Rectal smooth muscle tissue (tissue), 1 donor: ENCODE results near the gene SCFD2.

Experiments used
- H3K27ac ChIP-seq: one replicate; pipeline ENCODE4 v1.7.0; 2013; ENCODE audit warnings: low read depth, low read length, inconsistent platforms
- H3K27me3 ChIP-seq: one replicate; pipeline ENCODE4 v1.7.0; 2013; ENCODE audit warnings: low read length; ENCODE audit not compliant: control insufficient read depth, insufficient read depth
- H3K36me3 ChIP-seq: one replicate; pipeline ENCODE4 v1.7.0; 2013; ENCODE audit warnings: low read length; ENCODE audit not compliant: control insufficient read depth, insufficient read depth
- H3K4me1 ChIP-seq: one replicate; pipeline ENCODE4 v1.7.0; 2013; ENCODE audit warnings: low read length; ENCODE audit not compliant: control insufficient read depth, insufficient read depth
- H3K4me3 ChIP-seq: one replicate; pipeline ENCODE4 v1.7.0; 2013; ENCODE audit warnings: low read length
- H3K9ac ChIP-seq: one replicate; pipeline ENCODE4 v1.7.0; 2013; ENCODE audit warnings: low read length

The SCFD2 gene

GRCh38 chr4:53122280-53123116 is 243.4 kb downstream of the SCFD2 start:
- H3K27ac ChIP-seq = no peak overlapping the region
- no peaks in the 10 kb centered on the region for H3K4me1 ChIP-seq
- H3K4me3 ChIP-seq = no peak overlapping the region
- no peak overlapping the region for H3K9ac ChIP-seq
- no peaks in the 10 kb centered on the region for H3K27me3 ChIP-seq
- H3K36me3 ChIP-seq = no peaks in the 10 kb centered on the region

- Histone ChIP-seq H3K27ac (no peak overlapping the region), H3K27me3 (no peaks in the 10 kb centered on the region), H3K36me3 (no peaks in the 10 kb centered on the region), H3K4me1 (no peaks in the 10 kb centered on the region), H3K4me3 (no peak overlapping the region), H3K9ac (no peak overlapping the region)
These were observed 244.5 kb downstream of the SCFD2 start for GRCh38 chr4:53121264-53121865.

GRCh38 chr4:53120778-53121177 is 245.1 kb downstream of the SCFD2 start:
- Histone ChIP-seq H3K9ac (no peak overlapping the region), H3K27me3 (no peaks in the 10 kb centered on the region), H3K36me3 (no peaks in the 10 kb centered on the region), H3K27ac (no peak overlapping the region), H3K4me3 (no peak overlapping the region), H3K4me1 (no peaks in the 10 kb centered on the region)

- Histone ChIP-seq H3K4me1 (no peaks in the 10 kb centered on the region), H3K27me3 (no peaks in the 10 kb centered on the region), H3K36me3 (no peaks in the 10 kb centered on the region), H3K27ac (no peak overlapping the region), H3K4me3 (no peak overlapping the region), H3K9ac (no peak overlapping the region)
These were observed 246.2 kb downstream of the SCFD2 start for GRCh38 chr4:53119680-53120079.

GRCh38 chr4:53118676-53119075 is 247.2 kb downstream of the SCFD2 start:
- Histone ChIP-seq H3K27ac (no peak overlapping the region), H3K27me3 (no peaks in the 10 kb centered on the region), H3K4me1 (no peaks in the 10 kb centered on the region), H3K36me3 (no peaks in the 10 kb centered on the region), H3K9ac (no peak overlapping the region), H3K4me3 (no peak overlapping the region)

- H3K4me3 ChIP-seq = no peak overlapping the region
- H3K27me3 ChIP-seq = no peaks in the 10 kb centered on the region
- no peak overlapping the region for H3K27ac ChIP-seq
These were observed 248.9 kb downstream of the SCFD2 start for GRCh38 chr4:53116954-53117353.

GRCh38 chr4:53113431-53114225 is 252.2 kb downstream of the SCFD2 start:
- no peak overlapping the region for H3K27ac ChIP-seq
- H3K4me3 ChIP-seq = no peak overlapping the region
- H3K4me1 ChIP-seq = no peaks in the 10 kb centered on the region
- H3K36me3 ChIP-seq = no peaks in the 10 kb centered on the region
- no peak overlapping the region for H3K9ac ChIP-seq
- no peaks in the 10 kb centered on the region for H3K27me3 ChIP-seq

More at GRCh38 chr4:53116954-53117353, 248.9 kb downstream of the SCFD2 start:
- Histone ChIP-seq H3K36me3 (no peaks in the 10 kb centered on the region), H3K4me1 (no peaks in the 10 kb centered on the region), H3K9ac (no peak overlapping the region)

GRCh38 chr4:53105313-53105712 is 260.5 kb downstream of the SCFD2 start:
- Histone ChIP-seq H3K36me3 (no peaks in the 10 kb centered on the region), H3K9ac (no peak overlapping the region), H3K4me1 (no peaks in the 10 kb centered on the region), H3K27me3 (no peaks in the 10 kb centered on the region), H3K27ac (no peak overlapping the region), H3K4me3 (no peak overlapping the region)

GRCh38 chr4:53103481-53103880 is 262.4 kb downstream of the SCFD2 start:
- H3K27ac ChIP-seq = no peak overlapping the region
- no peaks in the 10 kb centered on the region for H3K27me3 ChIP-seq
- H3K36me3 ChIP-seq = no peaks in the 10 kb centered on the region
- H3K9ac ChIP-seq = no peak overlapping the region
- H3K4me1 ChIP-seq = no peaks in the 10 kb centered on the region
- H3K4me3 ChIP-seq = no peak overlapping the region

- Histone ChIP-seq H3K27ac (no peak overlapping the region), H3K27me3 (no peaks in the 10 kb centered on the region), H3K4me3 (no peak overlapping the region), H3K4me1 (no peaks in the 10 kb centered on the region), H3K36me3 (no peaks in the 10 kb centered on the region), H3K9ac (no peak overlapping the region)
These were observed 264.7 kb downstream of the SCFD2 start for GRCh38 chr4:53101191-53101581.

GRCh38 chr4:53100501-53101190 is 265.2 kb downstream of the SCFD2 start:
- H3K4me3 ChIP-seq = no peak overlapping the region
- no peak overlapping the region for H3K27ac ChIP-seq
- H3K9ac ChIP-seq = no peak overlapping the region
- no peaks in the 10 kb centered on the region for H3K36me3 ChIP-seq
- H3K27me3 ChIP-seq = no peaks in the 10 kb centered on the region
- no peaks in the 10 kb centered on the region for H3K4me1 ChIP-seq

GRCh38 chr4:53098681-53099121 is 267.2 kb downstream of the SCFD2 start:
- no peaks in the 10 kb centered on the region for H3K27me3 ChIP-seq
- H3K4me3 ChIP-seq = no peak overlapping the region
- H3K9ac ChIP-seq = no peak overlapping the region
- H3K27ac ChIP-seq = no peak overlapping the region
- no peaks in the 10 kb centered on the region for H3K36me3 ChIP-seq
- H3K4me1 ChIP-seq = no peaks in the 10 kb centered on the region
